GM19351 (cell line): ENCODE measurements around the gene PSPH.
"Not testable (repeated sequence)": the region's sequence is repeated elsewhere in the genome, so short reads cannot be mapped to it uniquely, and the experiment has no call there.

ENCODE experiments used
- ATAC-seq: cut with Tn5 transposase; IDR thresholded peaks from one replicate; pipeline ENCODE4 v1.9.1; 2021; ENCODE audit warnings: mild to moderate bottlenecking, moderate library complexity; ENCODE audit not compliant: unreplicated experiment

Gene PSPH

GRCh38 chr7:56051339-56052191 is at the start of gene PSPH, which contains the start of gene CCT6A:
Gene PSPH (minus strand): TSS chr7:56051444. CDS start chr7:56021212, 30,232 bp downstream.
Gene CCT6A (plus strand): TSS chr7:56051765. CDS start chr7:56051849, 84 bp downstream.
- peak; percentile 93 for ATAC-seq

DNA sequence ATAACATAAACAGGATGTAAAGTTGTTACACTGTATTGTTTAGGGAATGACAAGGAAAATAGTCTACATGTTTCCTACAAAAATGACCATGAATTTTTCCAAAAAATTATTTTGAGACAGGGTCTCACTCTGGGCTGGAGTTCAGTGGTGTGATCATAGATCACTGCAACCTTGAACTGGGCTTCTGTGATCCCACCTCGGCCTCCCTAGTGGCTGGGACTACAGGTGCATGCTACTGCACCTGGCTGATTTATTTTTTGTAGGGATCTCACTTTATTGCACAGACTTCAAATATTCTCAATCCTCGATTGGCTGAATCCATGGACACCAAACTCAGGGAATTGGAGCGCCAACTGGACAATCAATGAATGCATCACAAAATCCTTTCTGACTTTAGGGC is 48.4 kb upstream of the PSPH start:
- ATAC-seq, result no peak

DNA sequence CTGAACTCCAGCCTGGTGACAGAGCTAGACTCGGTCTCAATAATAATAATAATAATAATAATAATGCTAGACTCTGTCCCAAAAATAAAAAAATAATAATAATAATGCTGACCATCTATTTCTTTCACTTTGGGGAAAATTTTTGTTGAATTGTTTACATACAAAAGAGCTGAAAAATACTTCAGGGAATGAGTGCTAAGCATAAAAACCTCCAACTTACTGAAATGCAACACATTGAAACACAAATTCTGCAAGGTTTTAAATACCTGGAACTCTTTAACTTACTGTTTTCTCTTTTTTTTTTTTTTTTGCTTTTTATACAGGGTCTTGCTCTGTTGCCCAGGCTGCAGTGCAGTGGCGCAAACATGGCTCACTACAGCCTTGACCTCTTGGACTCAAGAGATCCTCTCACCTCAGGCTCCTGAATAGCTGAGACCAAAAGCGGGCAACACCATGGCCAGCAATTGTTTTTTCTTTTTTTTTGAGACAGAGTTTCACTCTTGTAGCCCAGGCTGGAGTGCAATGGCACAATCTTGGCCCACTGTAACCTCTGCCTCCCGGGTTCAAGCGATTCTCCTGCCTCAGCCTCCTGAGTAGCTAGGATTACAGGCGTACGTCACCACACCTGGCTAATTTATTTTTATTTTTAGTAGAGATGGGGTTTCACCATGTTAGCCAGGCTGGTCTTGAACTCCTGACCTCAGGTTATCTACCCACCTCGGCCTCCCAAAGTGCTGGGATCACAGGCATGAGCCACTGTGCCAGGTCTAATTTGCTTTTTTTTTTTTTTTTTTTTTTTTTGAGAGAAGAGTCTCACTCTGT is 47.2 kb upstream of the PSPH start:
- not testable (repeated sequence) for ATAC-seq

GRCh38 chr7:56097700-56098099 is 46.5 kb upstream of the PSPH start:
- no peak for ATAC-seq

- no peak for ATAC-seq
Observed at GRCh38 chr7:56092789-56093531, 41.7 kb upstream of the PSPH start, which contains the start of gene PHKG1. Gene PHKG1 (minus strand): TSS chr7:56092952. CDS start chr7:56088941, 4,011 bp downstream.

GRCh38 chr7:56092388-56092787 is 41.1 kb upstream of the PSPH start:
- ATAC-seq, result not testable (repeated sequence)

DNA sequence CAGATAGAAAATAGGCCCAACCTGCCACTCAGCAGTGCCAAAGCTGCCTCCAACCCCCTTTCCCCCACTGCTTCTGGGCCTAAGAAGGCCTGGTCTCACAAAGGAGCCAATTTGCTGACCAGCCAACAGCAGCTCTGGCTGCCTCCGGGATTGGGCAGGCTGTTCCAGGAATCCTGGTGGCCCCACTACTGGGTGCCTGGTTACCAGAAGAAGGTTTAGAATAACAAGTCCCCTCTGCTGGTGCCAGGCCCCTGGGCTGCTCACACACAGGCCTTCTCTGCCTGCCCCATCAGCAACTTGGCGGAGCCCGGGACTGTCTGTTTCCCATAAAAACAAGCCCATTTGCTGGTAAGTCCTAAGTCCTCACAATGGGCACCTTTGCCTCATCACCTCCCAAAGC is 40.3 kb upstream of the PSPH start:
- no peak for ATAC-seq

GRCh38 chr7:56087445-56087844 is 36.2 kb upstream of the PSPH start:
- no peak for ATAC-seq

DNA sequence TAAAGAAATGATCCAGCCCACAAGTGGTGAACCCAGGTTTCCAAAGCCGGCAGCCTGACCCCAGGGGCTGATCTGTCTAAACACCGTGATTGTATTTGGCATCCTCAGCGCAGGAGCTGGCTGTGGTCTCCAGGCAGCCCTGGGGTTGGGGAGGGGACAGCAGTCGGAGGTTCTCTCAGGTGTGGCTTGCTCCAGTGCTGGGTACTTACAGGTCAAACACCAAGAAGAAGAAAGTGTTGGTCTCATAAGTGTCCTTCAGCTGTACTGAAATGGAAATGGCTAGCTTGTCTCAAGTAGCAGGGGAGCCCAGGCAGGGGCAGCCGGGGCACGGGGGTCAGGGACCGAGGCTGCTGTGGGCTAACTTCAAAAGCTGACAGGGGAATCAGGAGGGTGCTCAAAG is 35.5 kb upstream of the PSPH start:
- ATAC-seq, result no peak

- ATAC-seq, result no peak
Observed at GRCh38 chr7:56083150-56083785, 32.0 kb upstream of the PSPH start.

GRCh38 chr7:56081626-56082340 is 30.5 kb upstream of the PSPH start:
- no peak for ATAC-seq

DNA sequence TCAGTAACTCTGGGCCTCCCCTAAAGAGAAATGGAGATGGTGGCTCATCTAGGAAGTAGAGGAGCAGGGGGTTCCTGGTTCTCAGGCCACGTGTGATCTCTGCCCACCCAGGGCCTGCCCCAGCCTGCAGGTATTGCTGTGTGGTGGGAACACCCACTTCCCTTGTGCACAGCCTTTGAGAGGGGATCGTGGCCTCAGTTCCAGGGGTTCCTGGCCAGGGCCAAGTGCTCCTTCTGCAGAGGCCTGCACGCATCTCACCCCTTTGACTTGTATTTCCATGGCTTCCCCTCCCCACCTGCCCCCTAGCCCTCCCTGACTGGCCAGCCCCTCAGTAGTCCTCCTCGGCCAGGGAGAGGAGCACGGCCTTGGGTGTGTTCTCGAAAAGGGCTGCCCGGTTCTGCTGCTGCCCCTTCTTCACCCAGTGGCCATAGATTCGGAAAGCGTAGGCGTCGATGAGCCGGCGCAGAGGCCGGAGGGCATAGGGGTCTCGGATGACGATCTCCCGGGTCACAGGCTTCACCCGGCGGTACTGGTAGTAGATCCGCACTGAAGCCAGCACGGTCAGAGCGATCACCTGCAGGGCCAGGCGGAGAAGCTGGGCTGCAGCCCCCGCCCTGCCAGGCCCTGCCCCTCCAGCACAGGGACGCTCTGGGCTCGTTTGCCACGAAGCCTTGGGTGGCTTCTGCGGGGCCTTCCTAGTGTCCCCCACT is 29.6 kb upstream of the PSPH start:
- ATAC-seq, result not testable (repeated sequence)

GRCh38 chr7:56079450-56080185 is 28.4 kb upstream of the PSPH start:
- ATAC-seq, result no peak

GRCh38 chr7:56078196-56078595 is 27.0 kb upstream of the PSPH start:
- ATAC-seq, result no peak

- no peak for ATAC-seq
Observed at GRCh38 chr7:56077681-56078080, 26.4 kb upstream of the PSPH start.

DNA sequence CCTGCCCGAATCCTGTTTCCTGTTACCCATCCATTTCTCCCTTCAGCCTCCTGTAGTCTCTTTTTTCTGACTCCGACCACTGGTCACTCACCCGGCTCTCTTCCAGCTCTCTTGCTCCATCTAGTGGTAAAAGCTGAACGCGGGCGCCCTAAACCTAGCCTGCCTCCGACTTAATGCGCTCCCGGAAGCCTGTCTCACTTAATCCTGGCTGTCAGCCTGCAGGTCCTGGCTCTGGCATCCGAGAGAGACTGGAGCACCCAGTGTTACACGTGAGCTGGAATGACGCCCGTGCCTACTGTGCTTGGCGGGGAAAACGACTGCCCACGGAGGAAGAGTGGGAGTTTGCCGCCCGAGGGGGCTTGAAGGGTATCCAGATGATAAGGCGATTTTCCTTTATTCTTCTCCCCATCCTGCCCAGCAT is 23.1 kb upstream of the PSPH start:
- ATAC-seq, result peak; percentile 94

DNA sequence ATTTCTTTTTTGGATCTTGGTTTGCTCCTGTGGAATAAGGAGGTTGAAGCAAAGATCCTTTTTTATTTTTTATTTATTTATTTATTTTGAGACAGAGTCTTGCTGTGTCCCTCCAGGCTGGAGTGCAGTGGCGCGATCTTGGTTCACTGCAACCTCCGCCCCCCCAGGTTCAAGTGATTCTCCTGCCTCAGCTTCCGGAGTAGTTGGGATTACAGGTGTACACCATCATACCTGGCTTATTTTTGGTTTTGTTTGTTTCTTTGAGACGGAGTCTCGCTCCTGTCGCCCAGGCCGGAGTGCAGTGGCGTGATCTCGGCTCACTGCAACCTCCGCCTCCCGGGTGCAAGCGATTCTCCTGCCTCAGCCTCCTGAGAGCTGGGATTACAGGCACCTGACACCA is 15.1 kb upstream of the PSPH start:
- not testable (repeated sequence) for ATAC-seq

- ATAC-seq, result peak; percentile 83
Observed at GRCh38 chr7:56063882-56064625, 12.8 kb upstream of the PSPH start, which contains the start of gene SUMF2. Gene SUMF2 (plus strand): TSS chr7:56064286. CDS start chr7:56064312, 26 bp downstream.
